Measurements from ENCODE around the gene USP31.
"Not testable (repeated sequence)": the region's sequence is repeated elsewhere in the genome, so short reads cannot be mapped to it uniquely, and the experiment has no call there.

USP31 gene

GRCh38 chr16:23131436-23131835, 17.8 kb downstream of the USP31 start:
- DNase-seq (ENCODE audit: low spot score): no peak

DNA sequence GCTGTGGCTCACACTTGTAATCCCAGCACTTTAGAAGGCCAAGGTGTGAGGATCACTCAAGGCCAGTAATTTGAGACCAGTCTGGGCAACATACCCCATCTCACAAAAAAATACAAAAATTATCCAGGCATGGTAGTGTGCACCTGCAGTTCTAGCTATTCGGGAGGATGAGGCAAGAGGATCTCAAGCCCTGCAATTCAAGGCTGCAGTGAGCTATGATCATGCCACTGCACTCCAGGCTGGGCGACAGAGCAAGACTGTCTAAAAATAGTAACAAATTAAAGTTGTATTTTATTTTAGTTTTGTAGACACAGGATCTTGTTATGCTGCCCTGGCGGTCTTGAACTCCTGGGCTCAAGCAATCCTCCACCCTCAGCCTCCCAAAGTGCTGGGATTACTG, 18.2 kb downstream of the USP31 start:
- no peak for DNase-seq (ENCODE audit: low spot score)

- no peak for DNase-seq (ENCODE audit: low spot score)
Observed at GRCh38 chr16:23129686-23130085, 19.6 kb downstream of the USP31 start.

DNA sequence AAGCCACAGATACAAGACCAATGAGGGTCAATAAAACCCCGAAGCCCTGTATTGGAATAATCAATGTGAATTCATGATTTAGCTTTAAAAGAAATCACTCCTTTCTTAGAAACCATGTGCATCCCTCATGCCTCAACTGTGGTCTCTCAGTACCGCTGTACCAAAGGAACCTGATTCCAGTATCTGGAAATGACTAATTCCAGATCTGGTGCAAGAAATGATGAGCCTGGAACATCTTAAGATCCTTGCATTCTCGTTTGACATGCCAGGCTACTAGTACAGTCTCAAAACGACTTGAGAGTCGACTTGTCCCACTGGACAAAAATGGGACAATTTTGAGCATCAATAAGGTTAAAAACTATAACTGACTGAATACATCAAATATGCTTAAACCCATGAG, 21.2 kb downstream of the USP31 start:
- no peak for DNase-seq (ENCODE audit: low spot score)

- DNase-seq (ENCODE audit: low spot score): no peak
Observed at GRCh38 chr16:23125277-23125676, 24.0 kb downstream of the USP31 start.

- no peak for DNase-seq (ENCODE audit: low spot score)
Observed at GRCh38 chr16:23124315-23124714, 24.9 kb downstream of the USP31 start.

GRCh38 chr16:23122144-23122543, 27.1 kb downstream of the USP31 start:
- no peak for DNase-seq (ENCODE audit: low spot score)

DNA sequence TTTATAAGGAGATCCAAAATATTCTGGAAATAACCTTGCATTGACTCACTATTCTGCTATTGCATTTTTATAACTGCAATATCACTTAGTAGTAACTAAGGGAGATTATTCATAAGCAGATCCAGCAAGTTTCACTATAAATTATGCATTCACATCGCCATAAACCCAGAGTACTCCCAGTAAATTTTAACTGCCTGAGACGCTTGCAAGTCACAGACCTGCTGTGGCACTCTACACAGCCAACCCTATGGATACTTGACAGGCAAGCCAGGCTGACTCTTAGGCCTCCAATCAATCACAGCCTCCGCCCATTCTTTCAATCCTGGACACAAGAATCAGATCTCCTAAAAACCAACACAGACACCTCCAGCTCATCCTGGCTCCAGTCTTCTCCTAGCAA, 28.2 kb downstream of the USP31 start:
- DNase-seq (ENCODE audit: low spot score): no peak

DNA sequence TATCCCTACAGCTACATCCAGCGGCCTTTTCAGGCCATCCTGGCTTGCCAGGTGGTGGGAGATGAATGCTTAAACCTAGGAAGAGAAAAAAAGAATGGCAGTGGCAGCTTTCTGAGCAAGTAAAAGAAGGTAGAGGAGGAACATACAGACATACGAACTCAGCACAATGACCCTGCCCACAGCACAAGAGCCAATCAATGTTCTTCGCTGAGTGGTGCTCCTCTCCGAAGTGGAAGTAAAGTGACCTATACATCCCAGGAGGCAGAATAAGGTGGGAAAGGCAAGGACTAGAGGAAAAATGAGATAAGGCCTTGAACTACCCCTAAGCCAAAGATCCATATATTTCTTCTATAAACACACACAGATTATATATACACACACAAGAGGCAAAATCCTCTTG, 28.7 kb downstream of the USP31 start:
- no peak for DNase-seq (ENCODE audit: low spot score)

DNA sequence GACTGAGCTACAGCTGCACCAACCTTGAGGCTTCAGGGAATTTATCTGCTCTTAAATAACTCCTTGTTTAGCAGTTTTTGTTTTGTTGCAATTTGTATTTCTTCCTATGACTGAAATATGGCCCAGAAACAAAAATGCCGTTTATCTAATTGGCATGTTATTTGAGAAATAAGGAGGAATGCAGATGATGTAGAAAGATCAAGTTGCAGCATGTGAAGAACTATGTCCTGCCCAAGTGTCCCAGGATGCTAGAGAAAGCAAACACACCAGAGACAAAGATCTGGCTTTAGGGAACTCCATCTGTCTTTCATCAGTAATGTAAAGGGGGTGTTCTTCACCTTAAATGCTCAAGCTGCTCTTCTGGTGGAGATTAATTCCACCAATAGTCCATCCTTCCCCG, 29.7 kb downstream of the USP31 start:
- DNase-seq (ENCODE audit: low spot score): no peak

GRCh38 chr16:23114131-23114904, 34.9 kb downstream of the USP31 start:
- DNase-seq (ENCODE audit: low spot score): no peak

- DNase-seq (ENCODE audit: low spot score): no peak
Observed at GRCh38 chr16:23113185-23113584, 36.1 kb downstream of the USP31 start.

DNA sequence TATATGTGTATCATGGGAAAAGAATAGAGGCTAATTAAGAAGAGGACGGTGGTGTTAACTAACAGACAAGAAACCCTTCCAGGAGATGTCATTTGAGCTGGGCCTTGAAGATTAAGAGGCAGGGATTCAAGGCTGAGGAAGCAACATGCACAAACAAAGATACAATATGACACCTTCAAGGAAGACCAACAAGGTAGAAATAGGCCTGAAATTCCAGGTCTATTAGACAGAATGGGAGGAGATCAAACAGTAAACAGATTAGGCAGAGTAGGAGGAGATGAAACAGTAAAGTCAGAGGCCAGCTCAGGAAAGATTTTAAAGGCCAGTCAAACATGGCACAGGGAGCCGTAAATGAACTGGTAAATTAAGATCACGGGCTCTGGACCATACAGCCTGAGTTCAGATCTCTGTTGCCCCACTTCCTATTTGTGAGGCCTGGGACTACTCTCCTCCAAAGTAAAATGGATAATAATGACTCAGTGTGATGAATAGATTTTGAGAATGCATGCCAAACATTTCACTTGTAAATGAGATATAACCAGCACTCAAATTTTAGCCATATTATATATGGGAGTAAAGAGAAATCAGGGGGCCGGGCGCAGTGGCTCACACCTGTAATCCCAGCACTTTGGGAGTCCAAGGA, 38.9 kb downstream of the USP31 start:
- DNase-seq (ENCODE audit: low spot score): no peak

DNA sequence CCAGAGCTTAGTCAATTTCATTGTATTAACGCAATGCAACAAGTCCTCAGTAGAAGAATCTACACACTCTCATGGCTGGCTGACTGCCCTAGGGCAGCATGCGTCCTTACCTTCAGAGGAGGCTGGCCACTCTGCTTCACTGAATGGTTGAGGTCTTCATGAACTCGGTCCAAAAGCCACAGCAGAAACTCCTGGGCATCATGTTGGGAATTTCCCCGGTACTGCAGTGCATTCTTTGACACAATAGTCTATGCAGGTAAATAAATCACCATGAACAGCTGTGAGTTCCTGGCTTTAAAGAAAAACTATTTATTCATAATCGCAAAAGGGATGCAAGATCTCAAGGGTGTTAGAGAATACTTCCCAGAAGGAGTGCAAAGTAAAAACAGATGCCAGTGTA, 41.3 kb downstream of the USP31 start:
- no peak for DNase-seq (ENCODE audit: low spot score)

- DNase-seq (ENCODE audit: low spot score): no peak
Observed at GRCh38 chr16:23107117-23107516, 42.1 kb downstream of the USP31 start.

DNA sequence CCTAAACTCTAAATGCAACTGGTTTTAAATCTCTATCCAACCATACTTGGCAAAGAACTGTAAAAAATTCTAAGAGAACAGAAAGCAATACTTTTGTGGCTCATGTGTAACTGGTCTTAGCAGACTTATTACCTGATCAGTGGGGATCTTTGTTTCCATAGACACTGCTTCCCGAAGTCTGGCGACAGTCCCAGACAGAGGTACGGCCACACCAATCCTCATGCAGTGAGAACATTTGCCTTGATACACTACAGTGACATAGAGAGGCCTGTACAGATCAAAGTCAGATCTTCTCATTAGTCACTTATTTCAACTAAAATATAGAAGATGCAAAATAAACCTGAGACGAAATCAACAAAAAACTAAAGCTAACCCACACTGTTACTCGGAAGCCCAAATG, 43.9 kb downstream of the USP31 start:
- DNase-seq (ENCODE audit: low spot score): no peak

GRCh38 chr16:23104032-23104955, 45.0 kb downstream of the USP31 start:
- DNase-seq (ENCODE audit: low spot score): no peak

DNA sequence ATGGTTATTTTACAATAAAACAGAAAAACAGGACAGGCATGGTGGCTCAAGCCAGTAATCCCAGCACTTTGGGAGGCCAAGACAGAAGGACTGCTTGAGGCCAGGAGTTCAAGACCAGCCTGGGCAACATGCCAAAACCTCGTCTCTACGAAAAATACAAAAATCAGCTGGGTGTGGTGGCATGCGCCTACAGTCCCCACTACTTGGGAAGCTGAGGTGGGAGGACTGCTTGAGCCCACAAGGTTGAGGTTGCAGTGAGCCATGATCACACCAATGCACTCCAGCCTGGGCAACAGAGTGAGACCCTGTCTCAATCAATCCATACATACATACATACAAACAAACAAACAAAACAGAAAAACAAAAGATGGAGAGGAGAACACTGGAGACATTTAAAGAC, 45.6 kb downstream of the USP31 start:
- no peak for DNase-seq (ENCODE audit: low spot score)

DNA sequence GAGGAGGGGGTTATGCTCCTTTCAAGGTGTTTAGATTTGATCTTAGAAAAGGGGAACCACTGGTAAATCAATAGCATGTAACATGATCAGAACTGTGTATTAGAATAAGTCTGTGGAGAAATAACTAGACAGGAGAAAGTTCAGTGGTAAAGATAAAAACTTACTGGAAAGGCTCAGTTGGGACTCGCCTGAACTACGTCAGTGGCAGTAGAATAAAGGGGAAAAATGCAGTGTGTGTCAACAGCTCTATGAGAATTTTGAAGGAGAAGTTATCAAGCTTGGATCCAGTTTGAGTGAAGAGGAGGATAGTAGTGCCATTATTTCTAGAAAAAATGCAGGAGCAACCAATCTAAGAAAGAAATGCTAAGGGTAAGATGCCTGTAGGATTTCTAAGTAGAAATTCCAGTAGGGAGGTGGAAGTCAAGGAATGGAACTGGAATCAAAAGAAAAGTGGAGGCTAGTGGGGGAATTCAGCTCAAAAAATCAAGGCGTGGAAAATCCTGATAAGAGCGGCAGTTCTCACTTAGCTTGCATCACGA, 48.2 kb downstream of the USP31 start:
- DNase-seq (ENCODE audit: low spot score): no peak

GRCh38 chr16:23096450-23096849, 52.8 kb downstream of the USP31 start:
- not testable (repeated sequence) for DNase-seq (ENCODE audit: low spot score)

DNA sequence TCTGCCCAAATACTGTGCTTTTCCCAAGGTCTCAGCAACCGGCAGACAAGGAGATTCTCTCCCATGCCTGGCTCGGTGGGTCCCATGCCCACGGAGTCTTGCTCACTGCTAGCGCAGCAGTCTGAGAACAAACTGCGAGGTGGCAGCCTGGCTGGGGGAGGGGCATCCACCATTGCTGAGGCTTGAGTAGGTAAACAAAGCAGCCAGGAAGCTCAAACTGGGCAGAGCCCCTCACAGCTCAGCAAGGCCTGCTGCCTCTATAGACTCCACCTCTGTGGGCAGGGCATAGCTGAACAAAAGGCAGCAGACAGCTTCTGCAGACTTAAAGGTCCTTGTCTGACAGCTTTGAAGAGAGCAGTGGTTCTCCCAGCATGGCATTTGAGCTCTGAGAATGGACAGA, 55.1 kb downstream of the USP31 start:
- not testable (repeated sequence) for DNase-seq (ENCODE audit: low spot score)

GRCh38 chr16:23092801-23093117, 56.5 kb downstream of the USP31 start:
- no peak for DNase-seq (ENCODE audit: low spot score)
